Measurements from ENCODE around the gene SMPD3. TPM values are rescaled to one million over a fixed set of nuclear protein-coding genes. Genes with fewer than 3 reads are reported as not detected.

Gene SMPD3
- total and polyA plus RNA-seq, 10 donors = 0.66 to 6.5 (median 1.9) TPM

GRCh38 chr16:68466174-68466573 lies 17.9 kb upstream of the SMPD3 start:
- no peaks in the 10 kb centered on the region for H3K36me3 ChIP-seq
- TF ChIP-seq POLR2A (IDR thresholded peaks at IDR 0.05) (no peak), POLR2AphosphoS5 (IDR thresholded peaks at IDR 0.05) (no peak)
- 48 to 57% (median 53%) methylated on average over 4 of the region's 4 CpGs for WGBS, 5 donors

GRCh38 chr16:68463904-68464303 lies 15.6 kb upstream of the SMPD3 start:
- Histone ChIP-seq H3K4me1 (peaks cover 0 to 30% (median 17%) of the 10 kb centered on the region in 6 donors), H3K36me3 (no peaks in the 10 kb centered on the region), H3K4me3 (no peak overlapping the region), H3K9me3 (peaks cover 0 to 12% (median 6%) of the 10 kb centered on the region in 8 donors), H3K27me3 (replicated peaks in 1 of 7) (no peaks in the 10 kb centered on the region), H3K27ac (no peak overlapping the region)
- DNase-seq = no peak
- intact Hi-C loops (cut with DNase I; ENCODE audit: low total_unique reads) = no loop called here
- WGBS, 5 donors = 74 to 88% (median 79%) methylated on average over 2 of the region's 2 CpGs
- TF ChIP-seq POLR2AphosphoS5 (IDR thresholded peaks at IDR 0.05) (no peak), POLR2A (IDR thresholded peaks at IDR 0.05) (no peak), CTCF (IDR thresholded peaks at IDR 0.05 in 8 of 11, conservative IDR thresholded peaks at IDR 0.05 in 3 of 11) (no peak)

More at GRCh38 chr16:68466174-68466573, 17.9 kb upstream of the SMPD3 start:
- intact Hi-C loops (cut with DNase I; ENCODE audit: low total_unique reads) = no loop called here
- Histone ChIP-seq H3K9me3 (peaks cover 0 to 12% (median 6%) of the 10 kb centered on the region in 8 donors), H3K4me1 (peaks cover 17 to 53% (median 40%) of the 10 kb centered on the region in 6 donors), H3K4me3 (no peak overlapping the region), H3K27ac (no peak overlapping the region), H3K27me3 (replicated peaks in 1 of 7) (no peaks in the 10 kb centered on the region)
- no peak for DNase-seq

- WGBS, 5 donors = 70 to 87% (median 78%) methylated on average over 3 of the region's 3 CpGs
- no peak overlapping the region for H3K4me3 ChIP-seq
- intact Hi-C loops (cut with DNase I; ENCODE audit: low total_unique reads) = no loop called here
Measured at GRCh38 chr16:68460067-68460466, 11.8 kb upstream of the SMPD3 start.

GRCh38 chr16:68459457-68459856 lies 11.1 kb upstream of the SMPD3 start:
- H3K9me3 ChIP-seq = peaks cover 0 to 12% (median 6%) of the 10 kb centered on the region in 8 donors
- H3K27ac ChIP-seq = no peak overlapping the region
- intact Hi-C loops (cut with DNase I; ENCODE audit: low total_unique reads) = no loop called here
- no peaks in the 10 kb centered on the region for H3K36me3 ChIP-seq
- H3K27me3 ChIP-seq (replicated peaks in 1 of 7) = no peaks in the 10 kb centered on the region
- TF ChIP-seq POLR2AphosphoS5 (IDR thresholded peaks at IDR 0.05) = no peak
- TF ChIP-seq CTCF (IDR thresholded peaks at IDR 0.05 in 8 of 11, conservative IDR thresholded peaks at IDR 0.05 in 3 of 11) = no peak
- TF ChIP-seq POLR2A (IDR thresholded peaks at IDR 0.05) = no peak
- H3K4me1 ChIP-seq = no peaks in the 10 kb centered on the region
- 74 to 90% (median 80%) methylated on average over 2 to 4 of the region's 4 CpGs for WGBS, 5 donors
- DNase-seq = no peak
- H3K4me3 ChIP-seq = no peak overlapping the region

More at GRCh38 chr16:68460067-68460466, 11.8 kb upstream of the SMPD3 start:
- H3K36me3 ChIP-seq = no peaks in the 10 kb centered on the region
- peaks cover 0 to 12% (median 6%) of the 10 kb centered on the region in 8 donors for H3K9me3 ChIP-seq
- TF ChIP-seq POLR2AphosphoS5 (IDR thresholded peaks at IDR 0.05) = no peak
- no peak for TF ChIP-seq CTCF (IDR thresholded peaks at IDR 0.05 in 8 of 11, conservative IDR thresholded peaks at IDR 0.05 in 3 of 11)
- no peak for TF ChIP-seq POLR2A (IDR thresholded peaks at IDR 0.05)
- H3K4me1 ChIP-seq = no peaks in the 10 kb centered on the region
- no peak for DNase-seq
- H3K27ac ChIP-seq = no peak overlapping the region
- H3K27me3 ChIP-seq (replicated peaks in 1 of 7) = no peaks in the 10 kb centered on the region

- Histone ChIP-seq H3K4me3 (no peak overlapping the region), H3K9me3 (peaks cover 0 to 12% (median 6%) of the 10 kb centered on the region in 8 donors), H3K4me1 (no peaks in the 10 kb centered on the region), H3K36me3 (no peaks in the 10 kb centered on the region), H3K27ac (no peak overlapping the region), H3K27me3 (replicated peaks in 1 of 7) (no peaks in the 10 kb centered on the region)
- intact Hi-C loops (cut with DNase I; ENCODE audit: low total_unique reads) = no loop called here
- TF ChIP-seq POLR2AphosphoS5 (IDR thresholded peaks at IDR 0.05) (no peak), POLR2A (IDR thresholded peaks at IDR 0.05) (no peak), CTCF (IDR thresholded peaks at IDR 0.05 in 8 of 11, conservative IDR thresholded peaks at IDR 0.05 in 3 of 11) (no peak)
- 66 to 85% (median 84%) methylated on average over 2 of the region's 2 CpGs for WGBS, 5 donors
- no peak for DNase-seq
Measured at GRCh38 chr16:68458551-68458950, 10.2 kb upstream of the SMPD3 start.

Data from spleen (tissue), 11 donors.